ENCODE measurements around the gene EIF4E1B.

DNA sequence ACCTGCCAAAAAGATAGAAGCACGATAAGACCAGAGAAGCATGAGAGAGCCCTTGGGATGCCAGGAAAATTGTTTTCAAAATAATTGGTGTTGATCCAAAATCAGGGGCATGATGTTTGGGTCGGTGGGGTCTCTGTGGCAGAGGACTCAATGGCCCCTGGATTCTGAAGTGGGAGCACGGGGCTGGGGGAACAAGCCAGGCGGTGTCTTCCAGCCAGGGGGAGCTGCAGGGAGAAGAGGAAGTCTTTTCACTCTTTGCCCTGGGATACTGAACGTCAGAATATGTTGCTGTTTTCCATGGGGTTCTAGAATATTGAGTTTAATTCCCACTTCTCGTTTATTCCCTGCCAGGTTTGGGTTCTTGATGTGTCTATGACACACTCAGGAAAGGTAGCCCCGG, 37.2 kb downstream of the EIF4E1B start:
- no peak for TF ChIP-seq POLR2AphosphoS5 (IDR thresholded peaks at IDR 0.05; ENCODE audit: low read depth, low read length)
- no peak for TF ChIP-seq POLR2A (IDR thresholded peaks at IDR 0.05; ENCODE audit: low read depth, low read length)

All from GM12892 (cell line).